HG02938 (cell line): Measurements from ENCODE around the gene STXBP4.

ENCODE experiments used
- ATAC-seq: cut with Tn5 transposase; IDR thresholded peaks from one replicate; pipeline ENCODE4 v1.9.1; 2021; ENCODE audit warnings: mild to moderate bottlenecking, moderate library complexity; ENCODE audit not compliant: unreplicated experiment

The STXBP4 gene

DNA sequence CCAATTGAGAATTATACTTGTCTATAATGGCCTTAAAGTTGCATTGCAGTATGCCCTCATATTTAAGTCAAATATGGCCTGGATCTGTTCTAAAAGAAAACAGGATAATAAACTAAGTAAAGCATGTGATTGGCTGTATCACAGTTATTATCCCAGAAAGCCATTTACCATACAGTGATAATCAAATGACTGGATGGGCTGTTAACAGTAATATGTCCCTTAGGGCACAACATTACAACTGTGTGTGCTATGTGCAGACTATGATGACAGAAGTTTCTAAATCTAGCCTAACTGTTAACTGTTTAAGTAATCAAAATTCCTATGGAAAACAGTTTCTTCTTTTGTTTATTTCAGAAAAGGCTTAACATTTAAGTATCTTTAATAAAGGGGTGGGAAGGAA lies 145.7 kb downstream of the STXBP4 start:
- ATAC-seq, result no peak

DNA sequence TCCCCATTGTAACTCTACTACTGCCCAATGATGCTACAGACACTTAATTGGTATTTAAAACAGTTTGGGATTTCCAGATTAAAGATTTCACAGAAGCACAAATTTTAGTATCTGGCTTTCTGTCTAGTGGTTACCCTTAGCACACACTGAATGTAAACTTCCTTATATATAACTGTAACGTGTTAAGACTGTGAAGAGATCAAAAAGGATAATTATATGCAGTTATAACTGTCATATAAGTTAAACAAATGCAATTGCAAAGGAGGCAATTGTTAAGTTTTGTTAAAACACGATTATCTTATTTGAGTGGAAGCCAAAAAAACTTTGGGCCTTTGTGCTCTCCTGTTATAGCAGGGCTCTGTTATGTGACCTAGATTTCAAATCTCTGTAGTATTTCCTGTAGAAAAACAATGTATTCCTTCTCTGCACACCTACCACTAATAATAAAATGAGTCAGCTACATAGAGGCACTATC lies 147.9 kb downstream of the STXBP4 start:
- ATAC-seq, result no peak

DNA sequence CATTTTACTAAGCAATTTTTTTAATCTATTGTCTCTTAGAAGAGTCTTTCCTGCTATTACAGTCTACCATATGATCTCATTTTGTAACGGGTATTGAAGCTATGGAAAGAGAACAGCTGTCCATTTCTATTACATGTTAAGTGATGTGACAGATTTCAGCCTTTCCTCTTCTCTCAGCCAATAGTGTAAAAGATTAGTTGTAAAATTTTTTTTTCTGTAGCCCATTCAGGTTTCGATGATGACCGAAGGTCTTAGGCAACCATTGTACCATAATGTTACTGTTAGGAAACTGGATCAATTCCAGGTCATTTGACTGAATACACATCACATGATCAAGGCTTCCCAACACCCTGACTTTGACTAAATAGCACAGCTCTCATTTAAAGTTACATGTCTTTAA lies 148.6 kb downstream of the STXBP4 start:
- ATAC-seq, result no peak

DNA sequence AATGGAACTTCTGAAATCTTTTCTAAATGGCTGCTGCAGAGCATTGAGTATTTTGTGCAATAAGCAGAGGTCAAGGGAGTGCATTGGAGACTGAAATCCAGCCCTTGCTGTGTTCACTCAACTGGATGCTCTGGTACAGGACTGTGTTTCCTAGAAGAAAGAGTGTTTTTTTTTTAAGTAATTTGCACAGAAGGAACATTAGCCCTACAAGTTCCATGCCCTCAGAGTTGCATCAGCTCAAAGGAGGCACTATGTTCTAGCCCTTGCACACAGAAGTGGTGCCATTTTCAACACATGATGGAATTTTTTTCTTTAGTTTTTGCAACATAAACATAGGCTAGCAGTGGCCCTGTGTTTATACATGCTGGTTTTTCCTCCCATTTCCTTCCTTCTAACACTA lies 152.1 kb downstream of the STXBP4 start:
- ATAC-seq, result no peak

DNA sequence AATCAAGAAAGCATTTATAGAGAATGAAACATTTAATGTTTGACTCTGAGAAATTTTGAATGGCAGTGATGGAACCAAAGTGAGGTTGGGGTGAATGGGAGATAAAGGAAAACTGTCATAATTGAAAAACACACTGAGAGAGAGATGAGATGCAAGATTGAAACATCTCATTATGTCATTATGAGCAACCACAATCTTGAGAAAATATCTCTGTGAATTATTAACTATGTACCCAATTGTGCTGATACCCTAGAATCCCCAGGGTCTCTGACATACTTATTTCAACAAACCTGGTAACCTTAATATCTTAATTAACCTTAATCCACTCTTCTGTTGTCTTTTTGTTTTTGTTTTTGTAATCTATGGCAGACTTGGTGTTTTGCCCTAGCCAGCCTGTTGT lies 152.7 kb downstream of the STXBP4 start:
- no peak for ATAC-seq

DNA sequence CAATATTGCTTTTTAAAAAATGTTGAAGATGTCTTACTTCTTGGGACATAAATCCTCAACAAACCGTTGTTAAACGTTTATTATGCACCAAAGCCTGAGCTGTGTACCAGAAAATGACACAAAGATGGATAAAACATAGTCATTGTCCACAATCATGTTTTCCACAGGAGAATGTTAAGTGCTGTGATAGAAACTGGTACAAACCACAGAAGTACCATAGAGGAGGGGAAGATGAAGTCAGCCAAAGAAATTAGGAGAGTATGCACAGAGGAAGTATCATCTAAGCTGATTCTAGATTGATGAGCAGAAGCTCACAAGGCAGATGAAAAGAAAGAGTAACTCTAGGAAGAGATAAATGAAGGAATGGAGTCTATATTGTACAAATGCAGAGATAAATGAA lies 153.5 kb downstream of the STXBP4 start:
- no peak for ATAC-seq

DNA sequence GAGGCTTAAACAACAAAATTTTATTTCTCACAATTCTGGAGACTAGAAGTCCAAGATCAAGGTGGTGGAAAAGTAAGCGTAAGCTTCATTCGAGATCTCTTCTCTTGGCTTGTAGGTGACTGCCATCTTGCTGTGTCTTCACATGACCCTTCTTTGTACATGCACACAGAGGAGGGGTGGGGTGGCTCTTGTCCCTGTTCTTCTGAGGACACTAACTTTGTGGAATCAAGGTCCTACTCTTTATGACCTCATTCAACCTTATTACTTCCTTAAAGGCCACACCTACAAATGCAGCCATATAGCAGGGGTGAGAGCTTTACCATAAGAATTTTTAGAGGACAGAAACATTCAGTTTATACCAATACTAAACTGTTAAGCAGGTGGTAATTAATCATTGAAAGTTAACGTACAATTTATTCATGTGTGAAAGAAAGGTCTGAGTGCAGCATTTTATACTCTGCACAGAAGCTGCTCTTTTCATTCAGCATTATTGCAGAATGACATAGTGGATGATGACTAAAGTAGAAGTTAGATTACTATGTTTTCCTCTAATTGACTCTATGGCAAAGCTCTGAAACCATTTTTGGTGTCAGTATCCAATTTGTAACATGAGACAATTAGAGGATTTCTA lies 156.3 kb downstream of the STXBP4 start:
- no peak for ATAC-seq

DNA sequence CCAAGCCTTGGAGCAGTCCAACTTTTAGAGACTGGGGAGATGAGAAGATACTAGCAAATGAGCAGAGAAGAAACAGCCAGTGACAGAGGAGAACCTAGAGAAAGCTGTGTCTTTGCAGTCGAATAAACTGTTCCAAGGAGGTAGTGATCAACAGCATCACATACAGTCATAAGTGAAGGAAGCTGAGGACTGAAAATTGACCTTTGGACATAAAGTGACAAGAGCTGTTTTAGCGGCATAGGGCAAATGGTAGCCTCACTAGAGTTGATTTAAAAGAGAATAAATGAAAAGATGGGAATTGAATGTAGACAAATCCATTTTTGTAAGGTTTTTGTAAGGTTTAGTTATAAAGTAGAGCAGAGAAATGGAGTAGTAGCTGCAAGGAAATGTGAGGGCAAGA lies 165.0 kb downstream of the STXBP4 start:
- ATAC-seq, result no peak

DNA sequence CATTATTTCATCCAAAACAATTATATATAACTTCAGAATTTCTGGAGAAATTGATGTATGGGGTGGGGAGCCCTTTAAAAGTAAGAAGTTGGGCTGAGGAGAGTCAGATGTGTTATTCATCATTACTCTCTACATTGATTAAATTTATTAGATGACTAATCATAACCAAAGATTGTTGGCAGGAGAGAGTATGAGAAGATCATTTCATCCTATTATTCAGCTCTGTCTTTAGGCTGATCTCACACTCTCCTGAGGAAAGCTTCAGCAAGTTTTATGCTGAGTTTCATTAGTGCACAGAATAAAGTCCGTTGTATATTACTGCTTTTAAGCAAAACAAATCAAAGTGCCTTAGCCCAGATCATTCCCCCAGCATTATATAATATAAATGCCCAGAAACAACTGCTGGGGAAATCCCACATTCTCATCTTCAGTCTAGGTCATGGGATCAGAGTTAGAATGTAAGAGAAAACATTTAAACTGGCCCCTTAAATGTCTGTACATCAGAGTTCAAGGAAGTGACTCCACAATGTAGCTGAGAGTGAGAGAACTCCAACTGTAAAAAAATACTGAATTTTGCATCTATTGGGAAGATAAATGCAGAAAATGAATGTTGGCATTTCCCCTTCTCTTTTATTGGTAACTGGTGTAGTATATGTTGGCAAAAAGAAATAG lies 166.1 kb downstream of the STXBP4 start:
- ATAC-seq, result no peak

DNA sequence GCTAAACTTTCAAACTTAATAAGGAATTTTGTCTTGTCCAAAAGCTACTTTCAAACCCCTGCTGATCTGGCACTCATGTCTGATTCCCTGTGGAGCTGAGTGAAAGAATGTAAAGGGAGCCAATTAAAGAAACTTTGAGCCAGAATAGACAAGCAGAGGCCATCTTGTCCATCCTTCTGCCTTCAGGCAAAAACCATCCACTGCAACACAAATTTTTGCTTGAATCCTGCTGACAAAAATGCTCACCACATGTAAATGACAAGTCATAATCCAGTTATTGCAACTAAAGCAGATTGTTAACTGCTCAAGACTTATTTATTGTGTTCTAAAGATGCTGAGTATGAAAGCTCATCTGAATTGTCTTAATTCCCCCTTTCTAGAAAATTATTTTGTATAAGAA lies 172.2 kb downstream of the STXBP4 start:
- ATAC-seq, result no peak

DNA sequence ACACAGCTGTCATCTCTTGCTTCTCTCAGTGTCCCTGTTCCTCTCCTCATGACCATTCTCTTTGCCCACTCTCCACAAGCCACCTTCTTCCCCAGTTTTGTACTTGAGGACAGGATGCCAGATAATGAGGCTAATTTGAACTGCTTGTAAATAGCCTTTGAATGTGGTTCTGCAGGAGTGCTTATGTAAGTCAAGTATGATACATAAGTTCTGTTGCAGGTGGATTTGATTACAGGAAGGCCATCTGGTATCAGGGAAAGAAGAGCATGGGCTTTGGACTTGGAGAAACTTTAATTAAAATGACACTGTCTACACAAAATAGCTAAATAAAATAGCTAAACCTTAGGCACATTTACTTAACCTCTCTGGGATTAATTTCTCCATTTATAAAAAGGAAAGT lies 176.0 kb downstream of the STXBP4 start:
- no peak for ATAC-seq

DNA sequence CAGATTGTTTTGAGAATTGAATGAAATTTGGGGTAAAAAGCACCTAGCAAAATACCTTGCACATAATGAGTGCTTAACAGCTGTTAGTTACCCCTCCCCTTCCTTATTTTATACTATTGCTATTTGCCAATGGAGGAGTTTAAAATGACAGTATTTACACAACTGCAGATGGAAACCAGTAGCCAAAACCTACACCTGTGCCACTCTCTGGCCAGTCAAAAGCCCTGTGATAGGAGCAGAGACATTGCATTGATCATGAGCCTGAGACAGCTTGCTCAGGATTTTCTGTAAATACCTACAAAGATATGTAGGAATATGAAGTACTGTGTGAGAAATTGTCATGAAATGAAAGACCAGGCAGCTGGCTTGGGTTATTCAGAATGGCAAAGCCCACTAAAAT lies 180.9 kb downstream of the STXBP4 start:
- no peak for ATAC-seq

DNA sequence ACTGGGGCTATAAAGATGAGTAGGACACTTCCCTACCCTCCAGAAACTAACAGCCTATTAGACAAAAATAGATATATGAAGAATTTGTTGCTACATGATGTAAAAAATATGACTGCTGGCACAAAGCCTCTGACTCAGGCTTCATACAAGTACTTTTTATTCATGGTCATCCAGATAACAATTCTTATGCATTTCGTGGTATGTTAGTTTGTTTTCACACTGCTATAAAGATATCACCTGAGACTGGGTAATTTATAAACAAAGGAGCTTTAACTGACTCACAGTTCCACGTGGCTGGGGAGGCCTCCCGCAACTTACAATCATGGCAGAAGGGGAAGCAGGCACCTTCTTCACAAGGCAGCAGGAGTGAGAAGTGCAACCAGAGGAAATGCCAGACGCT lies 183.7 kb downstream of the STXBP4 start:
- no peak for ATAC-seq

DNA sequence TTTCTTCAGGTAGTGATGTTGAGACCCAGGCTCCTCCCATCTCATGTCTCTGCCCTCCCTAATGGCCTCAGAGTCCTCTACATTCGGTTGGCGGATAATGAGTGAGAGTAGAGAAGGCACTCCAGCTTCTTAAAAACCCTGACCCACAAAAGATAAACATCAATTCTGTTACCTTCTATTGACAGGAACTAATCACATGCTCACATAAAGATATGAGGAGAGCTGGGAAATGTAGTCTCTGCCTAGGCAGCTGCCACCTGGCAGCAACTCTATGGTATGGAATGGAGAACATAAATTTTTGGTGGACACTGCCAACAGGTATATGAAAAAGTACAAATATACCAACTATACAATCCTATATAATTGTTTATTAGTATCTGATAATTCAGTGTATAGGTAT lies 185.5 kb downstream of the STXBP4 start:
- ATAC-seq, result no peak

DNA sequence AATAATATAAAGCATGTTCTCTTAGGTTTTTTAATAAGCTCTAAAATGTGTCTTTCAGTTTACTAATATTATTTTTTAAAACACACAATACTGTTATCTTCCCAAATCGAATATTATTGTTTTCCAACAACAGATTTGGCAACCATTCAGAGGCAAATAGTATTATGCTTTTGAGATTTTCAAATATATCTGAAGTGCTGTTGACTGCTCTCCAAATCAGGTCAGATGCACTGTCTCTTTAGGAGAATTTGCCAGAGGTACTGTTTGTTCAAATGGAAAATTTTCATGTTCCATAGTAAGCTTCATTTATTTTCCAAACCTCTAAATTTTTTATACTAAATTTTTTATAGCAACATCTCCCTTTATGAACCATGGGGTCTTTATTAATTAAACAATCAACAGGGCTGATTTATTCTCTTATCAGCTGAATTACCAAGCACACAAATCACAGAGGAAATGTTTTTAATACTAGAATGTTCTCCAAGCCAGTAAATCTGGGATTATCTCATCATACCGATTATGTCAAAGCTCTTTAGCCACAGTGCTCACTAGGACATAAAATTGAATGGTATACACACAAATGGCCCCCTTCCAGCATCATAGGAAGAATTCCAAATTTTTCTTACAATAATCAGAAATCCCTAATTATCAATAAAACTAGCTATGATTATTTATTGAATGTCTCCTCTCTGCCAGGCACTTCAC lies 187.4 kb downstream of the STXBP4 start:
- no peak for ATAC-seq

DNA sequence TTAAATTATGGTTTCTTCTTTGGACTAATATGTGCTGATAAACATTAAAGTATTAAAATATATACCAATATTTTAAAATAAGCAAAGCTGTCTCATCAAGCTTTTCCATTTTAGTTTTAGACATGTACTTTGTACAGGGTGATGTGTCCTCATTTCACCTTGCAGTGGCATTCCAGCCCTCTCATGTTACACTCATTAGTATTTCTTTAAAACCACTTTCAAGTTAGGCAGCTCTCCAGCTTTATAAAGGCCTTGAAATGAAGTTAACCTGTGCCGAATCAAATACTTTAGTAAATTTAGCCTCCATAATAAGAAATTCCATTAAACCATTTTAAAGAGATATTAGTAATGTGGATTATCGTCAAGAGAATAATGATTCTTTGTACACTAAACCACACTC lies 188.6 kb downstream of the STXBP4 start:
- ATAC-seq, result no peak

DNA sequence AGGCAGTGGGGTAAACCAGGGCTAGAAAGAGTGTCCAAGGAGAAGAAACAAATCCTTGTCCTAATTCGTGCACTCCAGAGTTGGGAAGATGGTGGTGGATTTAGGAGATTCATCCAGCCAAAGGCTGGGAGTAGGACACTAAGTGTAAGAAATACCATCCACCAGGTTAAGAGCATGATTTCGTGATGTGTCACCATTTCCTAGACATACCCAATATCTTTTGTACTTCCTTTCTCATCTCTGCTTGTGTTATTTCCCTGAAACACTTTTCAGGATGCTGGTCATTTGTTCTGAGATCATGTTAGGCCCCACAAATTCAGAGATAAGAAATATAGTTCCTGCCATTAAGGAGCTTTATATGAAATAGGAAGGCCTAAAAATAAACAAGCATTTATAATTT lies 189.9 kb downstream of the STXBP4 start:
- ATAC-seq, result no peak

DNA sequence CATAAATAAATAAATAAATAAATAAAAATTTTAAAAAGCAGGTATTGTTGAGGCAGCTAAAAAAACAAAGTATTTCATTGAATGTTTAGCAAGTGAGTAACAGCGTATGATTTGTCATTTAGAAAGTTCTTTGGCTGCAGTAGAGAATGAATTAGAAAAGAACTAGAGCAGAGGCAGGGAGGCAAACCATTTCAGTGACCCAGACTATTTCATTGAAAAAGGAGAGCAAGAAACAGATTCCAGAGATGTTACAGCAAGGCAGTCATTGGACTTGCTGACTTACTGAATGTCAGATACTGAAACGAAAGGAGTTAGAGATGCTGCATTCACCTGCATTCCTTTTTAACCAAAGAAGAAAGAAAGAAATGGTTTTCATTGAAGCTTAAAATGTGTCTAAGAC lies 190.7 kb downstream of the STXBP4 start:
- ATAC-seq, result no peak

DNA sequence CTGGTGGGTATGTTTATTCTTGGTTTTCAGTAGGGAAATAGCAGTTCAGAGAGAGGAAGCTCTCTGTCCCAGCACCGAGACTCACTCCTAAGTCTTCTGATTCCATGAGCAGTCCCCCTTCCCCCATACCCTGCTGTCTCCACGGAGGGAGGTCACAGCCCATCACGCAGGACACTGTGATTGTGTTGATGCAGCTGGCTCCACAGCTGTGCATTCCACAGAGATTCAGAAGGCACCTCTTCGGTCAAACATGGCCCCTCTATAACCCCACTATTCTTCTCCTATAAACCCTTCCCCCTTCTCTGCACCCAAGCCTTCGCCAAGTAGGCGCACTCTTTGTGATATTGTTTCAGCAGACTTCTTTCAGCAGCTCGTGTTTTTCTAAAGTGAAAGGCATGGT lies 191.9 kb downstream of the STXBP4 start:
- ATAC-seq, result no peak

DNA sequence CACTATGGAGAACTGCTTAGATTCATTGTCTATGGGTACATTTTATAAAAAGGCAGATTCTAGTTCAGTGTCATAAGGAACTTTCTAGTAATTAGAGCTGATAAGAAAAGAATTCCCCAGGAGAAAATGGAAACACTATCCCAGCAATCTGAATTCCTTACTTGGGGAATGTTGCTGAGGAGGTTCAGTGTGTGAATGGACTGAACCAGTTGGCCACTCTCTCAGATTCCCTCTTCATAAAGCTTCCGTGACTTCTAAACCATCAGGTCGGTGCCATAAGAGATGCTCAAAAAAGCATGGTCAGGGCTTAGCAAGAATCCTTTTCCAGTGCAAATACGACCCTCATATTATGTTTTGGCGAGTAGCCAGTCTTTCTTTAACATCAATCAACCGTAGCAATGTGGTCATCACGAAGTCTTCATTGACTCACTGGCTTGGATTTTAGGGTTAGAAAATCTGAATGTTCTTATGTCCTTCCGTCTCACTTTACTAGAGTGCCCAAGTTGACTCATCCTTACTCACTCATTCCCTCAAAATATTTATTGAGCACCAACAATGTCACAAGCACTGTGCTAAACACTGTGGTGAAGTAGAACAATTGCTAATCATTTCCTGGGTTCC lies 193.5 kb downstream of the STXBP4 start:
- no peak for ATAC-seq

DNA sequence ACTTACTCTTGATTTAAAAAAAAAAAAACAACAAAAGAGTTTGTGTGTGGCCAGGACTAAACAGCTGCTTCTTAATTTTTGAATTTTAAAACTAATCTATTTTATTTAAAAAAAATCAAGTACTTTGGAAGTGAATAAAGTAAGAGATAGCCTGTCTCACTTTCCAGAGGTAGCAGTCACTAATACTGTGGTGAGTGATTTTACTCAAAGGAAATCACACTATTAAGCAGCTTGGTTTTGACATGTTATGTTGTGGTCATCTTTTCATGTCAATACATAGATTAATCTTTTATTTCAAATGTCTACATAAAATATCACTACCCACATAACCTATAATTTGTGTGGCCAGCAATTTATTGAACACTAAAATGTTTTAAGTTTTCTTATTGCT lies 194.0 kb downstream of the STXBP4 start:
- no peak for ATAC-seq

DNA sequence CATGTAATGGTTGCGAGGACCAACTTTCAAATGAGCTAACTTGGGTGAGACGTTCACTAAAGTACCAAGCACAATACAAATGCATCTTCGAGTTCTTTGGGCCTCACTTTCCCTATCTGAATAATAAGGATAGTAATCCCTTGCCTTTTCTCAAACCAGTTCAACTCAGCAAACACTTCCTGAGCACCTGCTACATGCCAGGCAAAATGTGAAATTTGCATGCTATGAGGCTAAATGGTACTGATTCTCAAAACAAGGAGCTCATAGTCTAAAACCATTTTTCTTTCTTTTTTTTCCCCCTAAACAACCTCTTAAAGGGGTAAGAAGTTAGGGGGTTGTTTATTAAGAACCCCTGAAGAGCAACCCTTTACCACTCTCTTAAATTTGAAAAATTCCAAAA lies 194.8 kb downstream of the STXBP4 start:
- no peak for ATAC-seq
